ENCODE data around the gene AKAP12.

AKAP12 gene

DNA sequence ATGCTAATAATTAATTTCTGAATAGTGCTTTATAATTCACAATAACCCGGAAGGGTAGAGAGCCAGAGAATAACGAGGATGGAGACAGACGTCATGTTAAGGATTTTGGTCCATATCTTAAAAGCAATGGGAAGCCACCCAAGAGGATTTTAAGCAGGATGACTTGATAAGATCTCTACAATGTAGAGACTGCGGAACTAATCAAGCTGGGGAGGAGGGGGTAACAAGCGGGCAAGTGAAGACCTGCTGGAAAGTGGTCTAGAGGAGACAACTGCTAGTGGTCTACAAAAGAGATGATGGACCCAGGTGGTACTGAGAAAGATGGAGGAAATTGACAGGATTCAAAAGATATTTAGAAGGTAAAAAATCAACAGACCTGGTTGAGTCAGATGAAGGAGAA is 144.4 kb downstream of the AKAP12 start:
- no peak for DNase-seq (ENCODE audit: low spot score)

DNA sequence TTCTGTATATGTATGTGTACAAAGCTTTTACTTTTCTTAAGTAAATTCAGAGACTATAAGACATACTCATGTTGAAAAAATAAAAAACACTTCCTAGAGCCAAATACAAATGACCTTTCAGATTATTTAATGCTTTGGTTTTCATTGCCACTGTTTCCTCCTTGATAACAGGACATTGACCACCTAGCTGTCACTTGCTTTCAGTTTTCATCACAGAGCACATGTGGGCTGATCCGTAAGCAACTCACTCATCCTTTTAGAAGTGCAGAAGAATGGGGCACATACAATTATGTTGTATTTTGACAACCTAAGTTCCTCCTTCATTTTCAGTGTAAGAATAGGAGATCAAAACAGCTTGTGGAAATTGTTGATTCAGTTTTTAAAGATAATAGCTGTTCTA is 145.4 kb downstream of the AKAP12 start:
- DNase-seq (ENCODE audit: low spot score): no peak

DNA sequence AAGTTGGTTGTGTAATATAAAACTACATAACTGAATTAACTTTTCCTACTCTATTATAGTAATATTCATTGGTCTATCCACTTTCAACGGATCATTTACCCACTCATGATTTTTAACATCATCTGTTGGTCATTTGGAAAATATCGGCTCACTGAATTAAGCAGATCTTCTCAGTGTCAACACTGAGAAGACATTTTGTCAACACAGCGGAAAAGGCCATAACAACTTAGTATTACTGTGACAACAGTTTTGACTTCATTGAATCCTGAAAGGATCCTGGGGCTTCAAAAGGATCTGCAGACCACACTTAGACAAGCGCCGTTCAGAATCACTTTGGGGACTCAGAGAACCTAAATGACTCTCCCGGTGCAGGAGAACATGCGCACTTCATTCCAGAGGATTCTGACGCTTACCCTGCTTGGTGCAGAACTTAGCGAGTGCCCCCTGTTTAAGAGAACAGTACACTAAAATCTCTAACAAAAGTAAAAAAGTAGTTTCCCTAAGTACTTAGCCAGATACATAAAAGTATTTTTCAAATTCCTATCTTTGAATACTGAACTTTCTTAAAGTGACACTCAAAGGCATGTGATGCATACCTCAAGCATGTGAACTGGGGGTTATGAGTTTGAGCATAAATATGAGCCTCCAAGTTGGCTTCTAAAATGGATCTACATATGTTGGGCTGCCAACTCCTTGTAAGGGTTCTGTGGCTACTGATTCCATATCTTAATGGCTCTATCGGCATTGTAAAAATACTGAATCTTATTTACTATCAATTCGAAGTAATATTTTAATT is 147.6 kb downstream of the AKAP12 start:
- no peak for DNase-seq (ENCODE audit: low spot score)

DNA sequence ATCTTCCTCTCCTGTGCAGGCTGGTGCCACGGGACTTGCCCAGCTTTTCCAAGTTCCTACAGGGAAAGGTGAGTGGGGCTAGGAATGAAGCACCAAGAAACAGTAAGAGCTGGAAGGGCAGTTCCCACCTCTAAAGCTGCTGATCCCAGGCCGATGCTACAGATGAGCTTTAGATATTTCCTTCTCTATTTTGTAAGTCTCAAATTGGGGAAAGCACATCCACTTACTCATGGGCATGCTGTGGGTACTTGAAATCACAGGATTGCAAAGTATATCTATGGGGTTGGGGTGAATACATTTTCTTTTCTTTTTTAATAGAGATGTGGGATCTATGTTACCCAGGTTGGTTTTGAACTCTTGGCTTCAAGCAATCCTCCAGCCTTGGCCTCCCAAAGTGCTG is 148.5 kb downstream of the AKAP12 start:
- DNase-seq (ENCODE audit: low spot score): no peak

- DNase-seq (ENCODE audit: low spot score): no peak
Measured at GRCh38 chr6:151388997-151389617, 149.3 kb downstream of the AKAP12 start.

GRCh38 chr6:151389618-151390275 is 150.0 kb downstream of the AKAP12 start:
- peak; percentile 74 for DNase-seq (ENCODE audit: low spot score)

GRCh38 chr6:151390276-151390850 is 150.6 kb downstream of the AKAP12 start:
- peak; percentile 95 for DNase-seq (ENCODE audit: low spot score)

DNA sequence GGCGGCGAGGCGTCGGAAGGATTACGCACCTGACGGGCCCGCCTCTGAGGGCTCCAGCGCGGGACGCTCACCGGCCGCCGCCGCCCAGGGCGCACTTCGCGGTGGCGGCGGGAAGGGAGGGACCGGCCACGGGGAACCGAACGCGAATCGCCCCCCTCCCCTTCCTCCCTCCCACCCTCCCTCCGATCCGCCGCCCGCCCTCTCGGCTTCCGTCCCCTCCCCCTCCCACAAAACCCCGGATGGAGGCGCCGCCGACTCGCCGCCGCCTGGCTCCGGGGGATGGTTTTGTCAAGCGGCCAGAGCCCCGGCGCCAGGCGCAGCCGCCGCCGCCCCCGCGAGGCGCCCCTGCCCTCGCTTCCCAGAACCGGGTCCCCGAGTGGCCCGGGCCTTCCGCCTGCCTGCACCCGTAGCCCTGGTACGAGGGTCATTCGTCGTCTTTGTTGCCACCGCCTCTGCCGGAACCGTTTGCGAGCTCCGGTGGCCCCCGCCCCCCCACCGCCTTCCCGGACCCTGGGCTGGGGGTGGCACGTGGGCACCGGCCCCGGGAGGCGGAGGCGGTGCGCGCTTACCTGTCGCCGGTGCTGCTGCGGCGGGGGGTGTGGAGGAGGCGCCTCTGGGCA is 151.2 kb downstream of the AKAP12 start:
- DNase-seq (ENCODE audit: low spot score): no peak

DNA sequence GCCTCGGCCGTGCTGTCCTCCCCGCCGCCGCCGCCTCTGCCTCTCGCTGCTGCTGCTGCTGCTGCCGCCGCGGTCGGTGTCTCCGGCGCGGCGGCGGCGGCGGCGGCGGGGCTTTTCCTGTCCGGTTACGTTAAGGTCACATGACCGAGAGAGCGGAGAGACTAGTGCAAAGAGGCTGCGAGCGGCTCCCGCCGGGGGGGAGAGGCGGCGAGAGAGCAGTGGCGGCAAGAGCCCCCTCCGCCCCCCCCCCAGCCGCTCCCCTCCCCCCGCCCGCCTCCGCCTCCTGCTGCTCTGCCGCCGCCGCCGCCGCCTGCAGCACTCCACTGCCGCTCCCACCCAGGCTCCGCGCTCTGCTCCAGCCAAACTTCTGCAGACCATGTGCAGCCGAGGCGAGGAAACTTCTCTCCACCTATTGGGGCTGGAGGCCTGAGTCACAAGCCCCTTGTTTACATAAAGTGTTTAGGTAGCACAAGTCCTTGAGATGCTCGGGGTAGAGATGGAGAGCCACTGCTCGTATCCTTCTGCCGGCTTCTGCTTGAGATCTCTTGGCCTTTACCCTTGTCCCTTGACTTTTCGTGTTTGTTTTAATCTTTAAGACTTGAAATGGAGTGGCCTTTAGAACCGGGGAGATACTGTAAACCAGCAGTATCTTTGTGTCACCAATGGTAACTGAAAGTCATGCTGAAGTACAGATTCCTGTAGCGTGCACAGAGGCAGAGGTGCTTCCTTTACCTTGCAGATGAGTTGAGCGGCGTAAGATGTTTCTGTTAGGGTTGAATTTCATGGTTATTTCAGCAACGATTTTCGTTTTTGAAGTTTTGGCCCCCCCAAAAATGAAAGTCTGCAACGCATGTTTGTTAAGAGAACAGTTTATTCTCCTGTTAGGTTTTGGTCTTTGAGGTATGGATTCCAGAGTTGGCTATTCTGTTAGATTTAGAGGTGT is 152.0 kb downstream of the AKAP12 start, which contains the start of gene ZBTB2:
ZBTB2 (minus strand) TSS at position 89 of the 943 bp plus-strand sequence. CDS start 17,922 bp downstream, outside the sequence.
- DNase-seq (ENCODE audit: low spot score): peak; percentile 78

GRCh38 chr6:151392427-151392826 is 152.7 kb downstream of the AKAP12 start:
- no peak for DNase-seq (ENCODE audit: low spot score)

DNA sequence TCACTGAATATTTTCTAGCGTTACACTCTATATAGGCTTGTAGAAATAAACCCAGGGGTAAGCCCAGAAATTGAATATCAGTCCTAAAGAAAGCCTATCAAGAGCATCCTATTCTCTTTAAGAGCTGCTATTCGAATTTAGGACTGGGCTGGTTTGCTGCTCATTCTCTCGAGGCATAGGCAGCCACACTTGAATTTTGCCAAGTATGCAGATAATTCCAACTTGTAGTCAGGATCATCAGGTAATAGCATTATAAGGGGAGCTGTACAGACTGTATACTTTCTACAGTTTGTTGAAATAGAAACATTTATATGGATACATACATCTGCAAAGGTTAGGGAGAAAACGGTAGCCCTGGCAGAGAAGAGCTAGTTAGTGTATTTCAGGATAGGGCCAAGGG is 153.6 kb downstream of the AKAP12 start:
- DNase-seq (ENCODE audit: low spot score): no peak

DNA sequence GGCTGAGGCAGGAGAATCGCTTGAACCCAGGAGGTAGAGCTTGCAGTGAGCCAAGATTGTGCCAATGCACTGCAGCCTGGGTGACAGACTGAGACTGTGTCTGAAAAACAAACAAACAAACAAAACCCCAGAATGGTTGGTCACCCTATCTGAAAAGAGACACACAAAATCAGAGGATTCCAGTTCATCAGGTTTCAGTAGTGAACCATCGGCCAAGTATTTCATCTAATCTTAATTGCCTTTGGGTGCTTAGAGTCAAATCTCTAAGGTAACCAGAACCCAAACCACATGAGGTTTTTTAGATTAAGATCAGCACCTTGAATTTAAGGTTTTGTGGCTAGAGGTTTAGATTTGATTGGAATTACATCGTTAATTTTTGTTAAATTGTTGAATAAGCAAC is 159.9 kb downstream of the AKAP12 start:
- no peak for DNase-seq (ENCODE audit: low spot score)

DNA sequence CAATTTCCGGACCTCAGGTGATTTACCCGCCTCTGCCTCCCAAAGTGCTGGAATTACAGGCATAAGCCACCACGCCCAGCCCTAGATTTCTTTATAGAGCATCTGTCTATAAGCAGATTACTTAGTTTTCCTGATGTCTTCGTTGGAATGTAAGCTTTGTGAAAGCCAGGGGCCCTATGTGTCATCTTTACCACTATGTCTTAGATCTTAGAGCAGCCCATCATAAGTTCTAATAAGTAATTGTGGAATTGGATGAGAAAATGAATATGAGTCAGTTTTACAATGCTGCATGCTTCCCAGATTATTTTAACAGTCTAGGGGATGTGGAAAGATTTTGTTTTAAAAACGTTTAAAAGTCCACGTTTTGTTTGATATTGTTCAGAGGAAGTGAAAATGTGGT is 160.7 kb downstream of the AKAP12 start:
- DNase-seq (ENCODE audit: low spot score): no peak

GRCh38 chr6:151402228-151402627 is 162.5 kb downstream of the AKAP12 start:
- no peak for DNase-seq (ENCODE audit: low spot score)

DNA sequence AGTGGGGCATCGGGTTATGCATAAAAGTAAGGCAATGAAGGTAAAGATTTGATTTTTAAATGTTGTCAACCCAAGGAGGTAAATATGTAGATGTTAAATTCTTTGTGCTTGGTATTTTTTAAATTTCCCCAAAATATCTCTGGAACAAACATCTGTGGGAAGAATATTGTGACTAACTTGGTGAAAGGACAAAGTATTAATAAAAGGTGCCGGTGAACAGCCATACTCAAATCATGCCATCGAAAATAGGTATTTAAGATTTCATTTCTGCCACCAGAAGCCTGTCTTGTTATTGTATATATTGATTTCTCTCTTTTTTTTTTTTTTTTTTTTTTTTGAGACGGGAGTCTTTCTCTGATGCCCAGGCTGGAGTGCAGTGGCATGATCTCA is 164.1 kb downstream of the AKAP12 start:
- DNase-seq (ENCODE audit: low spot score): no peak
